ENCODE measurements around the gene MTA2. TPM values are rescaled to one million over a fixed set of nuclear protein-coding genes. Genes with fewer than 3 reads are reported as not detected.
A peak's percentile ranks its signal among the peaks of the same experiment; 100 is the strongest.

The MTA2 gene
- total and polyA plus RNA-seq, 10 of the 15 experiments (the other 5 are each of a cell fraction or from before 2014, with no cell fraction given) = 6.7 to 201 (median 113) TPM

DNA sequence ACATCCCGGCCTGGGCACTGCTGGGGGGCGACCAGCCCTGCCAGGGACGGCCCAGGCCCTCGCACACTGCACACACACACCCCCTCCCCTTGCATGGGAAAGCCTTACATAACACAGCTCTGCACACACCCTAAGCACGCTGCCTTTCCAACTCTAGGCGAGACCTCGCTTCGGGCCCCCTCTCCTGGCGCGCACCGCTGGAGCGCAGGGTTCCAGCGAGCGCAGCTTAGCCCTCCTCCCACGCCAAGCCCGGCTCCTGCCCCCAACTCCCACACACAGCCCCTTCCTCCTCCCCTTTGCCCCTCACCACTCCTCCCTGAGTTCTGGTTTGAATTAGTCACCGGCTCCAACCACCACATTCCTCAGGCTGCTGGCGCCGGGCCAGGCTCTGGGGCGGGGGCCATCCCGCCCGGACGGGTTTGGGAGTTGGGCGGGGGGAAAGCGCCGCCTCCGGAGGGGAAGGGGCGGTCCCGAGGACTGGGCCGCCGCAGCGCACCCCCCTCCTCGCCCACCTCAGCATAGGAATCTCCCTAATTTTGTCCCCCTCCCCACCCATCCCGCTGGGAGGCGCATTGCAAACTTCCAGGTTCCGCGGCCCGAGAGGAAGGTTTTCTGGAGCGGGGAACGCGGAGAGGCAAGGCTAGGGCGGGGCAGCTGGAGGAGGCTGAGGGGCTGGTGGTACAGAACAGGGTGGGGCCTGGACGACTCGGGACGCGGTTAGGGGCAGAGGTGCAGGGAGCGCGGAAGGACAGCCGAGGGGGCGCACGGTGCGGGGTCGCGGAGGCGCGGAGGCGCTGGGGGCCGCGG lies 56.0 kb downstream of the MTA2 start (continued):
- TF ChIP-seq, protein P1, sequence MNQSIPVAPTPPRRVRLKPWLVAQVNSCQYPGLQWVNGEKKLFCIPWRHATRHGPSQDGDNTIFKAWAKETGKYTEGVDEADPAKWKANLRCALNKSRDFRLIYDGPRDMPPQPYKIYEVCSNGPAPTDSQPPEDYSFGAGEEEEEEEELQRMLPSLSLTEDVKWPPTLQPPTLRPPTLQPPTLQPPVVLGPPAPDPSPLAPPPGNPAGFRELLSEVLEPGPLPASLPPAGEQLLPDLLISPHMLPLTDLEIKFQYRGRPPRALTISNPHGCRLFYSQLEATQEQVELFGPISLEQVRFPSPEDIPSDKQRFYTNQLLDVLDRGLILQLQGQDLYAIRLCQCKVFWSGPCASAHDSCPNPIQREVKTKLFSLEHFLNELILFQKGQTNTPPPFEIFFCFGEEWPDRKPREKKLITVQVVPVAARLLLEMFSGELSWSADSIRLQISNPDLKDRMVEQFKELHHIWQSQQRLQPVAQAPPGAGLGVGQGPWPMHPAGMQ (IDR thresholded peaks at IDR 0.05; ENCODE audit: borderline replicate concordance) = no peak
- TF ChIP-seq MXI1 (IDR thresholded peaks at IDR 0.05; ENCODE audit: low read depth, low read length) (peak; percentile 37; the same call in 1 of the 2 replicates), NR2F1 (conservative IDR thresholded peaks at IDR 0.05) (no peak; the same call in 1 of the 2 replicates), IKZF2 (IDR thresholded peaks at IDR 0.05) (peak in 1 of 2 experiments; percentile 4; a peak in 1 of 4 replicates), ZNF24 (IDR thresholded peaks at IDR 0.05) (no peak), CREB1 (IDR thresholded peaks at IDR 0.05; ENCODE audit: low read depth) (no peak), MEF2B (IDR thresholded peaks at IDR 0.05; ENCODE audit: partially characterized antibody, poor library complexity, severe bottlenecking) (peak; percentile 8), ASH2L (IDR thresholded peaks at IDR 0.05; ENCODE audit: borderline replicate concordance, low read depth) (no peak), KAT2A (conservative IDR thresholded peaks at IDR 0.05; ENCODE audit: control insufficient read depth, low read depth, low read length) (no peak), MTA2 (IDR thresholded peaks at IDR 0.05; ENCODE audit: low read depth) (no peak), EP300 (IDR thresholded peaks at IDR 0.05; ENCODE audit: borderline replicate concordance in 1 of 2, control insufficient read depth in 1 of 2, low read depth in 2 of 2, low read length in 2 of 2) (no peak), CBFB (IDR thresholded peaks at IDR 0.05; ENCODE audit: low read depth) (no peak), EED (IDR thresholded peaks at IDR 0.05; ENCODE audit: low read depth) (no peak), POLR2A (IDR thresholded peaks at IDR 0.05; ENCODE audit: low read depth, low read length) (peak; percentile 19; the same call in 1 of the 2 replicates), GATAD2B (conservative IDR thresholded peaks at IDR 0.05; ENCODE audit: low read depth) (peak; percentile 20; the same call in 1 of the 2 replicates), BMI1 (IDR thresholded peaks at IDR 0.05; ENCODE audit: borderline replicate concordance) (no peak), NFYB (IDR thresholded peaks at IDR 0.05; ENCODE audit: insufficient read depth, low read depth, low read length) (no peak), RB1 (IDR thresholded peaks at IDR 0.05; ENCODE audit: borderline replicate concordance) (no peak), POU2F2 (IDR thresholded peaks at IDR 0.05; ENCODE audit: borderline replicate concordance, low read depth, low read length) (no peak), IKZF1 (conservative IDR thresholded peaks at IDR 0.05) (peak; percentile 51; the same call in 1 of the 2 replicates)
- TF ChIP-seq, protein P2, sequence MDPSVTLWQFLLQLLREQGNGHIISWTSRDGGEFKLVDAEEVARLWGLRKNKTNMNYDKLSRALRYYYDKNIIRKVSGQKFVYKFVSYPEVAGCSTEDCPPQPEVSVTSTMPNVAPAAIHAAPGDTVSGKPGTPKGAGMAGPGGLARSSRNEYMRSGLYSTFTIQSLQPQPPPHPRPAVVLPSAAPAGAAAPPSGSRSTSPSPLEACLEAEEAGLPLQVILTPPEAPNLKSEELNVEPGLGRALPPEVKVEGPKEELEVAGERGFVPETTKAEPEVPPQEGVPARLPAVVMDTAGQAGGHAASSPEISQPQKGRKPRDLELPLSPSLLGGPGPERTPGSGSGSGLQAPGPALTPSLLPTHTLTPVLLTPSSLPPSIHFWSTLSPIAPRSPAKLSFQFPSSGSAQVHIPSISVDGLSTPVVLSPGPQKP (IDR thresholded peaks at IDR 0.05; ENCODE audit: low read depth, low read length) = no peak
- TF ChIP-seq, protein P3, sequence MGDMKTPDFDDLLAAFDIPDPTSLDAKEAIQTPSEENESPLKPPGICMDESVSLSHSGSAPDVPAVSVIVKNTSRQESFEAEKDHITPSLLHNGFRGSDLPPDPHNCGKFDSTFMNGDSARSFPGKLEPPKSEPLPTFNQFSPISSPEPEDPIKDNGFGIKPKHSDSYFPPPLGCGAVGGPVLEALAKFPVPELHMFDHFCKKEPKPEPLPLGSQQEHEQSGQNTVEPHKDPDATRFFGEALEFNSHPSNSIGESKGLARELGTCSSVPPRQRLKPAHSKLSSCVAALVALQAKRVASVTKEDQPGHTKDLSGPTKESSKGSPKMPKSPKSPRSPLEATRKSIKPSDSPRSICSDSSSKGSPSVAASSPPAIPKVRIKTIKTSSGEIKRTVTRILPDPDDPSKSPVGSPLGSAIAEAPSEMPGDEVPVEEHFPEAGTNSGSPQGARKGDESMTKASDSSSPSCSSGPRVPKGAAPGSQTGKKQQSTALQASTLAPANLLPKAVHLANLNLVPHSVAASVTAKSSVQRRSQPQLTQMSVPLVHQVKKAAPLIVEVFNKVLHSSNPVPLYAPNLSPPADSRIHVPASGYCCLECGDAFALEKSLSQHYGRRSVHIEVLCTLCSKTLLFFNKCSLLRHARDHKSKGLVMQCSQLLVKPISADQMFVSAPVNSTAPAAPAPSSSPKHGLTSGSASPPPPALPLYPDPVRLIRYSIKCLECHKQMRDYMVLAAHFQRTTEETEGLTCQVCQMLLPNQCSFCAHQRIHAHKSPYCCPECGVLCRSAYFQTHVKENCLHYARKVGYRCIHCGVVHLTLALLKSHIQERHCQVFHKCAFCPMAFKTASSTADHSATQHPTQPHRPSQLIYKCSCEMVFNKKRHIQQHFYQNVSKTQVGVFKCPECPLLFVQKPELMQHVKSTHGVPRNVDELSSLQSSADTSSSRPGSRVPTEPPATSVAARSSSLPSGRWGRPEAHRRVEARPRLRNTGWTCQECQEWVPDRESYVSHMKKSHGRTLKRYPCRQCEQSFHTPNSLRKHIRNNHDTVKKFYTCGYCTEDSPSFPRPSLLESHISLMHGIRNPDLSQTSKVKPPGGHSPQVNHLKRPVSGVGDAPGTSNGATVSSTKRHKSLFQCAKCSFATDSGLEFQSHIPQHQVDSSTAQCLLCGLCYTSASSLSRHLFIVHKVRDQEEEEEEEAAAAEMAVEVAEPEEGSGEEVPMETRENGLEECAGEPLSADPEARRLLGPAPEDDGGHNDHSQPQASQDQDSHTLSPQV (IDR thresholded peaks at IDR 0.05) = no peak
- TF ChIP-seq, protein P4, sequence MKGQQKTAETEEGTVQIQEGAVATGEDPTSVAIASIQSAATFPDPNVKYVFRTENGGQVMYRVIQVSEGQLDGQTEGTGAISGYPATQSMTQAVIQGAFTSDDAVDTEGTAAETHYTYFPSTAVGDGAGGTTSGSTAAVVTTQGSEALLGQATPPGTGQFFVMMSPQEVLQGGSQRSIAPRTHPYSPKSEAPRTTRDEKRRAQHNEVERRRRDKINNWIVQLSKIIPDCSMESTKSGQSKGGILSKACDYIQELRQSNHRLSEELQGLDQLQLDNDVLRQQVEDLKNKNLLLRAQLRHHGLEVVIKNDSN (IDR thresholded peaks at IDR 0.05; ENCODE audit: borderline replicate concordance, extremely low read length, insufficient read depth, low read depth, low read length) = no peak

Measured in GM12878 (cell line).